ENCODE results near the gene DNAH12. TPM values are rescaled to one million over a fixed set of nuclear protein-coding genes. Genes with fewer than 3 reads are reported as not detected.

The DNAH12 gene
- total and polyA plus RNA-seq, 2 of the 13 experiments (the other 11 are each of a cell fraction or from before 2014, with no cell fraction given): 0.11 TPM

- Histone ChIP-seq H3K36me3 (replicated peaks in 1 of 2; ENCODE audit: control insufficient read depth in 1 of 2, insufficient read depth in 2 of 2, low read length in 2 of 2) (peaks cover 4 to 65% of the 10 kb centered on the region in 2 experiments), H3K4me2 (ENCODE audit: low read depth, low read length) (no peak overlapping the region), H3K4me3 (replicated peaks in 1 of 3; ENCODE audit: insufficient read depth in 1 of 3, low read depth in 2 of 3, low read length in 3 of 3) (no peak overlapping the region), H2AFZ (ENCODE audit: low read length) (no peak overlapping the region), H3K4me1 (ENCODE audit: insufficient read depth, low read length) (no peaks in the 10 kb centered on the region), H3K27ac (ENCODE audit: extremely low read length, insufficient read depth, low read length) (no peak overlapping the region), H3K79me2 (ENCODE audit: insufficient read depth, low read length) (peaks cover 90% of the 10 kb centered on the region), H3K9ac (ENCODE audit: insufficient read depth, low read depth, low read length) (no peak overlapping the region), H3K9me3 (ENCODE audit: low read length) (no peaks in the 10 kb centered on the region), H3K27me3 (ENCODE audit: control insufficient read depth in 1 of 2, insufficient read depth in 2 of 2, low read length in 2 of 2) (no peaks in the 10 kb centered on the region), H4K20me1 (ENCODE audit: insufficient read depth, low read length) (peaks cover 58% of the 10 kb centered on the region)
- no peak for FAIRE-seq
- ATAC-seq: peak; percentile 65
- WGBS (ENCODE audit: low lambda C conversion rate): 95% methylated on average over 7 of the region's 7 CpGs
- intact Hi-C loops (cut with micrococcal nuclease; ENCODE audit: unreplicated experiment) (loop anchor here (2.0 kb wide), 1 partner anchor 186 kb away; no protein-coding TSS in a partner anchor), in situ Hi-C loops (cut with HindIII; ENCODE audit: extremely low pct_ligation_motif_present, low pct_unique_long_range_greater_than_20kb) (no loop called here)
- ChIA-PET POLR2A (no interaction called here), CTCF (ENCODE audit: low intra/inter-chr PET ratio, low total read pairs) (no interaction called here)
- TF ChIP-seq CTCF (CRISPR knock-in tag; IDR thresholded peaks at IDR 0.05): peak; percentile 26; the same call in 1 of the 2 replicates
- no peak for TF ChIP-seq ZNF598 (CRISPR knock-in tag; IDR thresholded peaks at IDR 0.05; ENCODE audit: borderline replicate concordance)
- no peak for DNase-seq (ENCODE audit: low spot score)
- no TSS peak for BruUV-seq (replicated peaks)
Observed at GRCh38 chr3:57582474-57583168, 38.5 kb upstream of the DNAH12 start.

GRCh38 chr3:57577801-57578200, 33.7 kb upstream of the DNAH12 start:
- no peak for ATAC-seq
- no peak for FAIRE-seq
- peaks cover 65% of the 10 kb centered on the region for H3K79me2 ChIP-seq (ENCODE audit: insufficient read depth, low read length)
- TF ChIP-seq ZMAT3 (CRISPR knock-in tag; conservative IDR thresholded peaks at IDR 0.05) (no peak), REST (IDR thresholded peaks at IDR 0.05; ENCODE audit: borderline replicate concordance in 1 of 2, low read depth in 1 of 2, low read length in 2 of 2) (no peak), ZNF839 (CRISPR knock-in tag; IDR thresholded peaks at IDR 0.05; ENCODE audit: borderline replicate concordance) (no peak), NR1H2 (CRISPR knock-in tag; IDR thresholded peaks at IDR 0.05; ENCODE audit: borderline replicate concordance, low read depth) (no peak), MAFF (IDR thresholded peaks at IDR 0.05; ENCODE audit: low read depth, low read length) (no peak), ZNF333 (CRISPR knock-in tag; IDR thresholded peaks at IDR 0.05; ENCODE audit: borderline replicate concordance) (no peak), GMEB2 (CRISPR knock-in tag; IDR thresholded peaks at IDR 0.05; ENCODE audit: low read depth) (no peak), ARNT (IDR thresholded peaks at IDR 0.05) (no peak)

More at GRCh38 chr3:57577801-57578200, 33.7 kb upstream of the DNAH12 start:
- intact Hi-C loops (cut with micrococcal nuclease; ENCODE audit: unreplicated experiment): no loop called here
- H3K4me3 ChIP-seq (replicated peaks in 1 of 3; ENCODE audit: insufficient read depth in 1 of 3, low read depth in 2 of 3, low read length in 3 of 3): no peak overlapping the region
- no peaks in the 10 kb centered on the region for H3K9me3 ChIP-seq (ENCODE audit: low read length)
- H3K27me3 ChIP-seq (ENCODE audit: control insufficient read depth in 1 of 2, insufficient read depth in 2 of 2, low read length in 2 of 2): no peaks in the 10 kb centered on the region
- BruUV-seq (replicated peaks): no TSS peak
- ChIA-PET POLR2A (interaction anchor here (0.6 to 1.7 kb wide), 4 partner anchors 9 to 21 kb away, joined by 3 to 4 read pairs (median 4); partner anchors contain the start of gene ARF4), CTCF (ENCODE audit: low intra/inter-chr PET ratio, low total read pairs) (no interaction called here)
- DNase-seq (ENCODE audit: low spot score): no peak
- no peak overlapping the region for H3K27ac ChIP-seq (ENCODE audit: extremely low read length, insufficient read depth, low read length)
- H3K4me1 ChIP-seq (ENCODE audit: insufficient read depth, low read length): peaks cover 6% of the 10 kb centered on the region; the same call in 1 of the 2 replicates
- in situ Hi-C loops (cut with HindIII; ENCODE audit: extremely low pct_ligation_motif_present, low pct_unique_long_range_greater_than_20kb): no loop called here
- no peak overlapping the region for H3K4me2 ChIP-seq (ENCODE audit: low read depth, low read length)
- WGBS (ENCODE audit: low lambda C conversion rate): 97% methylated on average over 9 of the region's 9 CpGs
- peaks cover 4 to 79% of the 10 kb centered on the region in 2 experiments for H3K36me3 ChIP-seq (replicated peaks in 1 of 2; ENCODE audit: control insufficient read depth in 1 of 2, insufficient read depth in 2 of 2, low read length in 2 of 2)
- H4K20me1 ChIP-seq (ENCODE audit: insufficient read depth, low read length): peaks cover 38% of the 10 kb centered on the region
- H3K9ac ChIP-seq (ENCODE audit: insufficient read depth, low read depth, low read length): no peak overlapping the region
- H2AFZ ChIP-seq (ENCODE audit: low read length): no peak overlapping the region

Measured in HepG2 (cell line).